ENCODE measurements around the gene EIF5A. TPM values are rescaled to one million over a fixed set of nuclear protein-coding genes. Genes with fewer than 3 reads are reported as not detected.
"Not testable (repeated sequence)": the region's sequence is repeated elsewhere in the genome, so short reads cannot be mapped to it uniquely, and the experiment has no call there.

The EIF5A gene
- total RNA-seq, 6 experiments from 2014 or later, result 222 to 299 (median 238) TPM

DNA sequence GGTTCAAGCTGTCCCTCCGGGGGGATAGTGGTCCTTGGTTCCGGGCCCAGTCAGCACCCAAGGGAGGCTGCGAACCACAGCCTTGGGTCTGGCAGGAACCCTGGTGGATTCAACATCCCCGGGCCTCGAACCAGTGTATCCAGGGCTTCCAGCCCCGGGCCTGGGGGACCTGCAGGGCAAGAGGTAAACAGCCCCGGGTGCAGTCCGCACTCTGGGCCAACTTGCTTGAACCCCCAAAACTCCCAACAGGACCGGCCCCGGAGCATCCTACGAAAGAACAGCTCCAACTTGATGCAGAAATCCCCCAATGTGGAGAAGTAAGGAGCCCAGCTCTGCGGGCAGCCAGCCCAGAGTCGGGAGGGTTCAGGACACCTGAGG lies 23.2 kb downstream of the EIF5A start:
- Histone ChIP-seq H3K9me3 (no peaks in the 10 kb centered on the region), H3K4me3 (peak overlapping the region; percentile 98 to 100 (median 99)), H3K27me3 (no peaks in the 10 kb centered on the region), H3K36me3 (no peaks in the 10 kb centered on the region), H3K4me1 (peaks cover 0 to 14% (median 3%) of the 10 kb centered on the region in 4 donors), H3K27ac (peak overlapping the region in 2 of 3 donors; percentile 79 to 92)
- intact Hi-C loops (cut with DNase I), result no loop called here
- WGBS (ENCODE audit: insufficient coverage, low coverage, low lambda C conversion rate, missing lambda C conversion rate), result 86% methylated on average over 5 of the region's 13 CpGs
- DNase-seq (no peak), ATAC-seq (no peak)
- TF ChIP-seq POLR2A (IDR thresholded peaks at IDR 0.05), result no peak
- TF ChIP-seq, protein P1, sequence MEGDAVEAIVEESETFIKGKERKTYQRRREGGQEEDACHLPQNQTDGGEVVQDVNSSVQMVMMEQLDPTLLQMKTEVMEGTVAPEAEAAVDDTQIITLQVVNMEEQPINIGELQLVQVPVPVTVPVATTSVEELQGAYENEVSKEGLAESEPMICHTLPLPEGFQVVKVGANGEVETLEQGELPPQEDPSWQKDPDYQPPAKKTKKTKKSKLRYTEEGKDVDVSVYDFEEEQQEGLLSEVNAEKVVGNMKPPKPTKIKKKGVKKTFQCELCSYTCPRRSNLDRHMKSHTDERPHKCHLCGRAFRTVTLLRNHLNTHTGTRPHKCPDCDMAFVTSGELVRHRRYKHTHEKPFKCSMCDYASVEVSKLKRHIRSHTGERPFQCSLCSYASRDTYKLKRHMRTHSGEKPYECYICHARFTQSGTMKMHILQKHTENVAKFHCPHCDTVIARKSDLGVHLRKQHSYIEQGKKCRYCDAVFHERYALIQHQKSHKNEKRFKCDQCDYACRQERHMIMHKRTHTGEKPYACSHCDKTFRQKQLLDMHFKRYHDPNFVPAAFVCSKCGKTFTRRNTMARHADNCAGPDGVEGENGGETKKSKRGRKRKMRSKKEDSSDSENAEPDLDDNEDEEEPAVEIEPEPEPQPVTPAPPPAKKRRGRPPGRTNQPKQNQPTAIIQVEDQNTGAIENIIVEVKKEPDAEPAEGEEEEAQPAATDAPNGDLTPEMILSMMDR (IDR thresholded peaks at IDR 0.05), result no peak

DNA sequence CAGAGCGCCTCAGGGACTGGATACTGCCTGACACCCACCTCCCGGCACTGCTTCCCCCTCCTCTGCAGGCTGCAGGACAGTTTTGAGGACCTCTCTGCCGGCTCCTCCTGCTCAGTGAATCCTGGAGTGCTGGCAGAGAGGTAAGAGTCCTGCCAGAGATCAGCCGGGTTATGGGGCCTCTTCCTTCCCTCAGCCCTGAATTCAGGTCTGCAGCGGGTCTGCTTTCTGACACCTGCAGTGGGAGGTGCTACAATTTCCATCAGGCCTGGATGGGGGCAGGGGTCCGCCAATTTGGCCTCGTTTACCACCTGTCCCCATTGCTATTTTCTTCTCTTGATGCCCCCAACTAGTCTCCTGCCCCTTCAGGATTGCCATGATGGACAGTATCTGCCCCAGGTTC lies 24.7 kb downstream of the EIF5A start:
- no peak overlapping the region for H3K27ac ChIP-seq
- DNase-seq, result no peak
- no peak overlapping the region for H3K4me3 ChIP-seq
- no peaks in the 10 kb centered on the region for H3K27me3 ChIP-seq
- H3K36me3 ChIP-seq, result no peaks in the 10 kb centered on the region
- WGBS (ENCODE audit: insufficient coverage, low coverage, low lambda C conversion rate, missing lambda C conversion rate), result 80% methylated on average over 1 of the region's 7 CpGs
- H3K4me1 ChIP-seq, result peaks cover 0 to 14% (median 3%) of the 10 kb centered on the region in 4 donors
- intact Hi-C loops (cut with DNase I), result no loop called here
- H3K9me3 ChIP-seq, result no peaks in the 10 kb centered on the region
- no peak for ATAC-seq
- TF ChIP-seq POLR2A (IDR thresholded peaks at IDR 0.05), result no peak
- TF ChIP-seq, protein P1 (IDR thresholded peaks at IDR 0.05), result no peak

DNA sequence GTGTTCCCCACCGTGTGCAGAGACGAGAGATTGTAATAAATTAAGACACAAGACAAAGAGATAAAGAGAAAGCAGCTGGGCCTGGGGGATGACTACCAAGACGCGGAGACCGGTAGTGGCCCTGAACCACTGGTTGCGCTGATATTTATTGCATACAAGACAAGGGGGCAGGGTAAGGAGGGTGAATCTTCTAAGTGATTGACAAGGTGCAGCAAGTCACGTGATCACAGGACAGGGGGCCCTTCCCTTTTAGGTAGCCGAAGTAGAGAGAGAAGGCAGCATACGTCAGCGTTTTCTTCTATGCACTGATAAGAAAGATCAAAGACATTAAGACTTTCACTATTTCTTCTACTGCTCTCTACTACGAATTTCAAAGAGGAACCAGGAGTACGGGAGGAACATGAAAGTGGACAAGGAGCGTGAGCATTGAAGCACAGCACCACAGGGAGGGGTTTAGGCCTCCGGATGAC lies 25.2 kb downstream of the EIF5A start:
- H3K27me3 ChIP-seq; H3K36me3 ChIP-seq; H3K4me3 ChIP-seq; DNase-seq; ATAC-seq; H3K27ac ChIP-seq; intact Hi-C loops (cut with DNase I); H3K9me3 ChIP-seq: not testable (repeated sequence)
- H3K4me1 ChIP-seq, result peaks cover 0 to 14% (median 3%) of the 10 kb centered on the region in 4 donors
- WGBS (ENCODE audit: insufficient coverage, low coverage, low lambda C conversion rate, missing lambda C conversion rate), result 41% methylated on average over 11 of the region's 14 CpGs

DNA sequence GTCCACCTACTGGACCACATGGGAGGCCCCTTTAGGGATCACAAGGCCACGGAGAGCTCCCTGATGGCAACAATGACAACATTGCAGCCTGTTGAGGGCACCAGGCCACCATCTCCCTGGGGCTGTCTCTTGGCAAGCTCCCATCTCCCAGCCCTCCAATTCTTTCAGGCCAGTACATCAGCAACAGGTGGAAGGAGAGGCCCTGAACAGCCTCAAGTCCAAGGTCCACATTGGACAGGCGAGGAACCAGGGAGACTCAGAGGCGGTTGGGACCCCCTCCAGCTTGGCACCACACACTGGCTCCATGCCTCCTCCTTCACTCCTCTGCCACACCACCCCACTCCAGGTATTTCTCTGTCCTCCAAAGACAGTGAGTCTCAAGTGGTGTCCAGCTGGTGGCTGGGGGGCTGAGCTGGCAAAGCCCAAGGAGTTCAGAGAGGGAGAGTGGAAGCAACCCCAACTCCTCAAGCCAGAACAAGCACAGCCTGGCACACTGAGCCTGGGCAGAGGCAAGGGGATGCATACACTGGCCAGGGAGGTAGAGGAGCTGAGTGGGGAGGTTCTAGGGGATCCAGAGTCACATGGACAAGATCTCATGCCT lies 27.6 kb downstream of the EIF5A start:
- DNase-seq, result no peak
- intact Hi-C loops (cut with DNase I), result no loop called here
- H3K27ac ChIP-seq, result no peak overlapping the region

DNA sequence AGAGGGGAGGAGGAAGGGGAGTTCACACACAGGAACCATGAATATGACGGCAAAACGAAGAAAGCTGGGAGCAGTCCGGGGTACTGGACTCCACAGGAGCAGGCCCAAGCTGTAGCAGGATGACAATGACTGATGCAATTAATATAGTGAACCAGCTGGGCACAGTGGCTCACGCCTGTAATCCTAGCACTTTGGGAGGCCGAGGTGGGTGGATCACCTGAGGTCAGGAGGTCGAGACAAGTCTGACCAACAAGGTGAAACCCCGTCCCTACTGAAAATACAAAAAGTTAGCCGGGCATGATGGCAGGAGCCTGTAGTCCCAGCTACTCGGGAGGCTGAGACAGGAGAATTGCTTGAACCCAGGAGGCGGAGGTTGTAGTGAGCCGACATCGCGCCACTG lies 28.3 kb downstream of the EIF5A start:
- ATAC-seq; H3K4me3 ChIP-seq; DNase-seq; H3K27me3 ChIP-seq; H3K36me3 ChIP-seq; H3K4me1 ChIP-seq; H3K9me3 ChIP-seq; intact Hi-C loops (cut with DNase I); H3K27ac ChIP-seq: not testable (repeated sequence)
- WGBS (ENCODE audit: insufficient coverage, low coverage, low lambda C conversion rate, missing lambda C conversion rate), result 85% methylated on average over 9 of the region's 13 CpGs

More for the DNA sequence above, 27.6 kb downstream of the EIF5A start:
- H3K4me1 ChIP-seq, result peaks cover 0 to 7% (median 0%) of the 10 kb centered on the region in 4 donors
- no peaks in the 10 kb centered on the region for H3K9me3 ChIP-seq
- H3K27me3 ChIP-seq, result no peaks in the 10 kb centered on the region
- no CpG with 5 or more reads among the region's 3 CpGs for WGBS (ENCODE audit: insufficient coverage, low coverage, low lambda C conversion rate, missing lambda C conversion rate)
- no peaks in the 10 kb centered on the region for H3K36me3 ChIP-seq
- TF ChIP-seq, protein P1 (IDR thresholded peaks at IDR 0.05), result no peak
- TF ChIP-seq POLR2A (IDR thresholded peaks at IDR 0.05), result no peak
- peak in 1 of 4 donors; percentile 7 for ATAC-seq
- H3K4me3 ChIP-seq, result no peak overlapping the region
